GM12875 (cell line): ENCODE data around the gene TECPR1.
A peak's percentile ranks its signal among the peaks of the same experiment; 100 is the strongest.

Source experiments
- H3K4me3 ChIP-seq: one replicate; pipeline ENCODE4 v1.5.1; 2011; ENCODE audit warnings: low read depth, low read length, control low read depth
- CTCF ChIP-seq: IDR thresholded peaks from 2 replicates; pipeline ENCODE4 v1.5.1; 2011; ENCODE audit warnings: low read depth, mild to moderate bottlenecking, control low read depth, inconsistent platforms, low read length, moderate library complexity, borderline replicate concordance; ENCODE audit not compliant: insufficient read depth

TECPR1 gene

GRCh38 chr7:98282703-98283102, 30.7 kb upstream of the TECPR1 start:
- TF ChIP-seq CTCF, result no peak
- H3K4me3 ChIP-seq, result peak overlapping the region; percentile 82

DNA sequence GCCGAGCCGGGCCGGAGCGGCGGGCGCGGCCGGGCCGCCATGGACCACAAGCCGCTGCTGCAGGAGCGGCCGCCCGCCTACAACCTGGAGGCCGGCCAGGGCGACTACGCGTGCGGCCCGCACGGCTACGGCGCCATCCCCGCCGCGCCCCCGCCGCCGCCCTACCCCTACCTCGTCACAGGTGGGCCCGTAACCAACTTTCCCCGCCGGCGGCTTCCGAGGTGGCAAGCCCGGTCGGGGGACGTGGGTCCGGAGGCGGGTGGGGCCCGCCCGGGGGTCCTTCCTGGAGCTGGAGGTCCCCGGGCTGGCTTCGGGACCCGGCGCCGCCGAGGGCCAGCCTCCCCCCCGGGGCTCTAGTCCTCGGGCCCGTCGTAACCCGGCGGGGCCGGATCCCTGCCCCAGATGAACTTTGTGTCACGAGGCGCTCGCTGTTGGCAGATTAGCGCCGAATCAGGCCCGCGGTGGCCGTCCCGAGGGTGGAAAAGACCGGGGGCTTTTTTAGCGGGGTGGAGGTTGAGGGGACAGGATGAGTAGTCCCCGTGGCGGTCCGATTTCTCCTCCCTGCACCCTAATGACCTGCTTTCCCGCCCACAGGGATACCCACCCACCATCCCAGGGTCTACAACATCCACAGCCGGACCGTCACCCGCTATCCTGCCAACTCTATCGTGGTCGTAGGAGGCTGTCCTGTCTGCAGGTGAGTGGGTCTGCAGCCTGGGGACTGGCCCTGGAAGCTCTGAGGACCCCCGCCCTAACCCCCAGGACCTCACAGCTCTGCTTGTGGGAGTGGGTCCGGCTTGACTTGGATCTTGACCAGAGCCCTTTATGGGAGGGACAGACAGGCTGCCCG, 29.9 kb upstream of the TECPR1 start:
- TF ChIP-seq CTCF, result no peak
- peak overlapping the region; percentile 82 for H3K4me3 ChIP-seq

- H3K4me3 ChIP-seq, result peak within 1 kb of the TSS; percentile 82
- TF ChIP-seq CTCF, result no peak
Measured at GRCh38 chr7:98280791-98281756, 29.0 kb upstream of the TECPR1 start, which contains the start of gene BRI3. BRI3 (plus strand) TSS chr7:98281686; CDS start chr7:98281796, 110 bp downstream.

- TF ChIP-seq CTCF, result no peak
- H3K4me3 ChIP-seq, result no peak overlapping the region
Measured at GRCh38 chr7:98280296-98280695, 28.3 kb upstream of the TECPR1 start.

GRCh38 chr7:98278936-98279335, 26.9 kb upstream of the TECPR1 start:
- no peak for TF ChIP-seq CTCF
- H3K4me3 ChIP-seq, result no peak overlapping the region

DNA sequence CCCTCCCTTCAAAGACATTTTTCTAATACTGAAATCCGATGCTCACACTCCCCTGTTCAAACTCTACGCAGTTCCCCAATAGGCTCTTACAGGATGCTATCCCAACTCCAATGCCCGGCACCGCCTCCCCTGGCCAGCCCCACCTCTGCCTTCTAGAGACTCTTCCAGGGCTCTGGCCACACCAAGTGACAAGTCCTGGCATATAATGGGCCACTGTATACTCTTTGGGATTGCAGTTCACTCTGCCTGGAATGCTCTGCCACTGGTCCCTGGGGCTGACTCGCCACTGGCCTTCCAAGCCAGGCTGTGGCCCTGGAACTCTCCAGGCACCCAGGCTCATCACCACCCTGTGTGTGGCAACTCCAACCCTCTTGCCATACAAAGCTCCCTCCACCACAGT, 26.4 kb upstream of the TECPR1 start:
- no peak overlapping the region for H3K4me3 ChIP-seq
- no peak for TF ChIP-seq CTCF
